GM19239 (cell line): Measurements from ENCODE around the gene SEMA5B.

ENCODE experiments used
- DNase-seq: peaks from one replicate; pipeline ENCODE4 v3.0.0; 2011; ENCODE audit warnings: low spot score; ENCODE audit not compliant: insufficient read length
- FAIRE-seq: peaks from 2 replicates; lab custom pipeline; 2011; peaks lifted over from hg19 to GRCh38; lab: Jason Lieb, UNC

The SEMA5B gene

GRCh38 chr3:122998206-122998605 lies 29.4 kb downstream of the SEMA5B start:
- no peak for FAIRE-seq

GRCh38 chr3:122996038-122996580 lies 31.5 kb downstream of the SEMA5B start:
- no peak for DNase-seq
- FAIRE-seq = no peak

More at GRCh38 chr3:122998206-122998605, 29.4 kb downstream of the SEMA5B start:
- no peak for DNase-seq

GRCh38 chr3:122994954-122995353 lies 32.6 kb downstream of the SEMA5B start:
- DNase-seq (no peak), FAIRE-seq (no peak)

GRCh38 chr3:122993124-122993978 lies 34.2 kb downstream of the SEMA5B start:
- no peak for DNase-seq
- FAIRE-seq = no peak

GRCh38 chr3:122992676-122993075 lies 34.9 kb downstream of the SEMA5B start:
- FAIRE-seq = no peak
- DNase-seq = no peak

GRCh38 chr3:122992133-122992532 lies 35.4 kb downstream of the SEMA5B start:
- no peak for FAIRE-seq

GRCh38 chr3:122991236-122991985 lies 36.2 kb downstream of the SEMA5B start:
- DNase-seq = no peak
- no peak for FAIRE-seq

More at GRCh38 chr3:122992133-122992532, 35.4 kb downstream of the SEMA5B start:
- no peak for DNase-seq

- no peak for DNase-seq
- FAIRE-seq = no peak
Measured at GRCh38 chr3:122989856-122990575, 37.5 kb downstream of the SEMA5B start.

- FAIRE-seq = no peak
- DNase-seq = no peak
Measured at GRCh38 chr3:122988508-122988907, 39.1 kb downstream of the SEMA5B start.

- no peak for DNase-seq
- no peak for FAIRE-seq
Measured at GRCh38 chr3:122987736-122988319, 39.7 kb downstream of the SEMA5B start.

GRCh38 chr3:122987231-122987630 lies 40.3 kb downstream of the SEMA5B start:
- DNase-seq (no peak), FAIRE-seq (no peak)

GRCh38 chr3:122986693-122987179 lies 40.8 kb downstream of the SEMA5B start:
- FAIRE-seq (no peak), DNase-seq (no peak)

GRCh38 chr3:122985539-122985938 lies 42.0 kb downstream of the SEMA5B start:
- DNase-seq = no peak
- no peak for FAIRE-seq

- DNase-seq = no peak
- FAIRE-seq = no peak
Measured at GRCh38 chr3:122984650-122985049, 42.9 kb downstream of the SEMA5B start.

GRCh38 chr3:122984007-122984406 lies 43.6 kb downstream of the SEMA5B start:
- no peak for FAIRE-seq
- no peak for DNase-seq

- FAIRE-seq (no peak), DNase-seq (no peak)
Measured at GRCh38 chr3:122982216-122983185, 45.1 kb downstream of the SEMA5B start.

- FAIRE-seq = no peak
Measured at GRCh38 chr3:122979211-122979610, 48.4 kb downstream of the SEMA5B start.

GRCh38 chr3:122978569-122978968 lies 49.0 kb downstream of the SEMA5B start:
- no peak for DNase-seq
- FAIRE-seq = no peak

More at GRCh38 chr3:122979211-122979610, 48.4 kb downstream of the SEMA5B start:
- DNase-seq = no peak
